NCI-H1092 treated with DMSO at 0.1 percent for 48 hours (cell line): ENCODE results near the gene MELTF.

Source experiments
- DNase-seq: peaks from one replicate; lab custom pipeline; 2025; lab: John Stamatoyannopoulos, UW

The MELTF gene

DNA sequence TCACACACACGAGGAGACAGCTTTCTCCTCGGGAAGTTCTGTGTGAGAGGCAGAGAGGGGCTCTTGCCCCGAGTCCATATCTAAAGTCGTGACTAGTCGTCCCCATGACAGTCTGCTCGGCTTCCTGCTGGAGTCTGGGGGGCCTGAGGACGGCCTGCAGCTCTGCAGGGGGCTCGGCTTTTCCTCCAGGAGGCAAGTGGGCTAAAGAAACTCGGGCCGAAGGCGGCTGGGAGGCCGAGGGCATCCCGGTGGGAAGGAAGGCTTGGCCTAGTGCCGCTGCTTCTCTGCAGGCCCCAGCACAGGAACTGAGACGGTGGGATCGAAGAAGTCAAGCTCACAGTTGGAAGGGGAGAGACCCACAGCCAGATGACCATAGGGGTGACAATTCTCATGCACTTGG lies 35.6 kb downstream of the MELTF start:
- no peak for DNase-seq

DNA sequence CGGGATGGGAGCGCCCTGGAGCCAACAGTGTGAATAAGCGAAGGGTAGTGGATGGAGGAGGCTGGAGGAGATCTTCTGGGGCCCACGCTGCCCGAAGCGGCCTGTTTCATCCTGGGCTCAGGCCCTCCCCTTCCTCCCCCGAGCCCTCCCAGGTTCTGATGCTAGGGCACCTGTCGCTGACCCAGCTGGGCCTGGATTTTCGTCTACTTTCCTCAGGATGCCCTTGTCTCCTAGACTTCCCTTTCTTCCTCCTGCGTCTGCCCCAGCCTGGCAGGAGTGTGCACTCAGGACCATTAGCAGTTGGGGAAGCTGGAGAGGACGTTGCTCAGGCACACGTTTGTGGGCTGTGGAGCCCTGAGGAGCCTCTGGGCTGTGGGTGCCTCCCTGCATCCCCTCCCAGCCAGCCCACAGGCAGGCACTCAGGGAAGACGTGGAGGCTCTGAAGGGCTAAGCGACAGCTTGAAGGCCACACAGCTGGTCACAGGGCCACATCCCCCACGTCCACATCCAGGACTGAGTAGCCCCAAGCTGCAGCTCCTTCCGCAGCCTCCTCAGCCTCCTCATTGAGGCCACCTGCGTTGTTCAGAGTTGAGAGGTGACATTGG lies 37.1 kb downstream of the MELTF start:
- no peak for DNase-seq

DNA sequence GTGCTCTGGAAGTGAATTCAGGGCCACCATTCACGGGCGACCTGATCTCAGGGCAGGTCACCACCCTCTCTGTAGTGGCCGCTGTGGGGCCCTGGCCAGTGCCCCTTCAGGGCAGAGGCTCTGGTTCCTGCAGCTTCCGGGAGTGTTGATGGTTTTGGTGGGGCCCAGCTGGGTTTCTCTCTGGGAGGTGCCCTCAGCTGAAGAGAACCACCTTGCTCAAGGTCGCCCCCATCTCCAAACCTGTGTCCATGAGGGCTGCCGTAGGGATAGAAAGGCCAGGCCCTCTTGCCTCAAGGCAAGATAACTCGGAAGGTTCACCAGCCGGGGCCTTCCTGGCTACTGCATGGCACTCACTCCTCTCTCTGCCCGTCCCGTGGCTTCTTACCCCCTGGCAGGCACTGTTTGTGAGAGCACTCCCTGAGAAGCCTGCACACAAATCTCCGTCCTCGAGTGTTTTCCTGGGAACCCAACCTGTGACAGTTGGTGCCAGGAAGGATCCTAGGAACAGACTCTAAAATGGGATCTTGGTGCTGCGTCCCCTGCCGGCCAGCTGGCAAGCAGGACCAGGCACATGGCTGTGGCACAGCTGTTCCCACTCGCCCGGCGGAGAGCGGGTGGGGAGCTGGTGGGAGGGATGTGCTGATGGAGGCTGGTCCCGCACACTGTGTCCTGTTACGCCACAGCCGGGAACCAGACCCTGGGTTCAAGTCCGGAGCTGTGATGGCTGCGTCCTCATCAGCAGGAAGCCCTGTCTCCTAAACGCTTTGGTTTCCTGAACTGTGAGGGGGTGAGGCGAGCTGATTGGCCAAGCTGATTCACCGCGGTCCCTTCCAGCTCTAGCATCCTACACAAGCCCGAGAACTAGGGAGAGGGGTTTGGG lies 37.8 kb downstream of the MELTF start:
- DNase-seq: no peak

DNA sequence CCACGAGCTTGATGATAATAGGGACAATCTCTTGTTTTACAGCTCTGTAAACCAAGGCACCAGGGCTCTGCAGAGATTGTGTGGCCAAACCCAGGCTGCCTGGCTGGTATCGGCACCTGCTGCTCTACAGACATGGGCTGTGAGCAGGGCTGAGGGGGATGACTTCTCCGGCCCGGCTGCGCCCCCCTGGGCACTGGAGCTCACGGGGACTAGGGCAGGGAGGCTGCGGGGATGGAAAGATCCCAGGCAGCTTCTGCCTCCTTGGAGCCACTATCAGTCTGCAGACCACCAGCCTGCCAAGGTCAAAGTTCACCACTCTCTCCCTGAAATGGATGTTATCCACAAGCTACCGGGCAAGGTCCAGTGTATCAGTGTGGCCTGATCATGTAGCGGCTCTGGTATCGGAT lies 39.0 kb downstream of the MELTF start:
- DNase-seq: peak; percentile 5

DNA sequence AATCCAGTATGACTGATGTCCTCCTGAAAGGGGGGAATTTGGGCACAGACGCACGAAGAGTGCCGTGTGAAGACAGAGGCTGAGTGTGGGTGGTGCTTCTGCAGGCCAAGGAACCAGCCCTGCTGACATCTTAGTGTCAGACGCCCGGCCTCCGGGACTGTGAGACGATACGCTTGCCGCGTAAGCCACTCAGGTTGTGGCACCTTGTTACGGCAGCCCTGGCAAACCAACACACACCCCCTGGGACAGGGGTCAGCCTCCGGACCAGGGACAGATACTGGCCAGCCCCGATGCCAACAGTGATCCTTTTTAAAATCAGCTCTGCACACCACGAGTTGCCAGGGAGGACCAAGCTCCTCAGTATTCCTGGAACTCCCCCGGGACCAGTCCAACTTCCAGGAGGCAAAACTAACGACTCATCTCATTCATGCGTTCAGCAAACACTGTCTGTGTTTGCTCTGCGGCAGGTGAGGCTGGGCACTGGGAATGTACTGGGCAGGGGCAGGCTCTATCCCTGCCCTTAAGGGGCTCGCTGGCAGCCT lies 39.8 kb downstream of the MELTF start:
- DNase-seq: peak; percentile 25

DNA sequence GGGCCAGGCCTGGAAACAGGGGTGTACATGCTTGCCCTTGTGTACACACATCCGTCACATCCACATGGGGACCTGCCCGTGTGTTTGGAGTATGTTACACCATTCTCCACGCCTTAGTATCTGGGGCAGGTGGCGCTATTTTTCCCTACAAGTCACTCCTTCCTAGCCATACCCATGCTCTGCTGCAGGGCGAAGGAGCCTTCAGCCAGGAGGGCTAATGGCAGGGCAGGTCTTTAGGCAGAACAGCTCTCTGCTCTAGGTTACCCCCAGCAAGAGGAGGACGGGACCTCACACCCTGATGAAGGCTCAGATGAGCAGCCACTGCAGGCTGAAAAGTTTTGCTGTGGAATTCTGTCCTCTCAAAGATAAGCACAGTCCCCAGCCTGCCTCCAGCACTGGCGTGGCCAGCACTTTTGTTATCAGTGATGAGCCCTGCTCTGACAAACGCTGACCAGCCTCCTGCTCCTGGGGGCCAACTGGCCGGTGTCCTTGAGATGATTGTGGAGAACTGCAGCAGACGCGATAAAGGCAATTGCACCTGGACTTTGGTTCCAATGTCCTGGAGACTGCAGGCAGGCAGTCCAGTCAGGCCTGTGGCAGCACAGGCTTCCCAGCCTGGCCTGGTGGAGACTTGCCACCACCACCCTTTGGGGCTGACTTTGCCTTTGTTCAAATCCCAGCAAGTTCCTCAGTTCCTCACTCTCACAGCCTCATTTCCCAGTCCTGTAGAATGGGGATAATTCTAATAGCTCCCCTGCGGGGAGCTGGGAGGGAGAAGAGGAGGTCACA lies 41.2 kb downstream of the MELTF start:
- no peak for DNase-seq

DNA sequence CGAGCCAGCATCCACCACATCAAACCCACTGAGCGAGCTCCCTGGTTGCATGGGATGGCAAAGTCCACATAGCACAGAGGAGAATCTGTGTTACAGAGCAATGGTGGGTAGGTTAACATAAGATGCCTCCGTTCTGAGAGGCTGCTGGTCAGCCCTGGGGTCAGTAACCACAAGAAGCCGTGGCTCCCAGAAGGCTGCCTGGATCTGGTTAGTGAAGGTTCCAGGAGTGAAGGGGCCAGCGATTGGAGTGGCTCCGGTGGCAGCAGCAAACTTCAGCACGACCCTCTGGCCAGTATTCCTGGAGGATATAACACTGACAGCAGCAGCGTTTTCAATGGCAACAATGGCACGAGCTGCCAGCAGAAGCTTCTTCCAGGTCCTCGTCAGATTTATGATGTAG lies 42.6 kb downstream of the MELTF start:
- no peak for DNase-seq

DNA sequence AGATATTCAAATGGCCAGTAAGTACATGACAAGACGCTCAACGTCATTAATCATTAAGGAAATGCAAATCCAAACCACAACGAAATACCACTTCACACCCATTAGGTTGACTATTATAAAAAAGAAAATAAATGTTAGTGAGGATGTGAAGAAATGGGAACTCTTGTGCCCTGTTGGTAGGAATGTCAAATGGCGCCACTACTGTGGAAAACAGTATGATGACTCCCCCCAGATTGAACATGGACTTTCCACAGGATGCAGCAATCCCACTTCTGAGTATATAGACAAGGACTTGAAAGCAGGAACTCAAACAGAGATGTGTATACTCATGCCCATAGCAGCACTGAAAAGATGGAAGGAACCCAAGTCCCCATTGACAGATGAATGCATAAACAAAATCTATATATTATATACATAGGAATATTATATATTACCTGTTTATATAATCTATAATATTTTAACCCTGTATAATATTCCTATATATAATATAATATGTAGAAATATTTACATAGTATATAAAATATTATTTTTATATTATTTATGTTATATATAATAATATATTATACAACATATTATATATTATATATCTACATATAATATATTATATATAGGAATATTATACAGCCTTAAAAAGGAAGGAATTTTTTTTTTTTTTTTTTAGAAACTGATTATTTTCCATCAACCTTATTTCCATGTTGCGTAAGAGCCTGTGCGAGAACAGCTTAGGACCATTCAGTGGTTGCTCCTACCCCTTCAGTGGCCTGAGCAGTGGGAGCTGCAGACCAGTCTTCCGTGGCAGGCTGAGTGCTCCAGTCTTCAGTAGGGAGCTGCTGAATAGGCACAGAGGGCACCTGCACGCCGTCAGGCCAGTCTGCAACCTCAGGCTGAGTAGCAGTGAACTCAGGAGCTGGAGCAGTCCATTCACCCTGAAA lies 43.4 kb downstream of the MELTF start:
- no peak for DNase-seq

DNA sequence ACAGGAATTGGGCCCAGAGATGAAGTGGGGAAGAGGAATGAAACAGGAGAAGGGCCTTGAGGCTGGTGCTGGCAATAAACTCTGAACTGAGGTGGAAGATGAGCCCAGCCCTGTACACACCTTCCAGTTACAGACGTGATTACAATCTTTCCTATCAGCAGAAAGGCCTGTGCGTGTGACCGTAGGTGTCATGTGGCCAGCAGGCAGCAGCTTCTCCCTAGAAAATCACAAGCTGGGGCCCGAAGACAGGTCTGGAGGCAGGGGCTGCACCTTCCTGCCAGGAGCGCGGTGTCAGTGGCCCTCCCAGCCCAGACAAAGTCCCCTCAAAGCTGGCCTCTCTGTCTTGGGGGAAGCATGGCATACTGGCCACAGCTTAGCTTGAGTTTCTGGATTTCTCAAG lies 44.3 kb downstream of the MELTF start:
- no peak for DNase-seq

DNA sequence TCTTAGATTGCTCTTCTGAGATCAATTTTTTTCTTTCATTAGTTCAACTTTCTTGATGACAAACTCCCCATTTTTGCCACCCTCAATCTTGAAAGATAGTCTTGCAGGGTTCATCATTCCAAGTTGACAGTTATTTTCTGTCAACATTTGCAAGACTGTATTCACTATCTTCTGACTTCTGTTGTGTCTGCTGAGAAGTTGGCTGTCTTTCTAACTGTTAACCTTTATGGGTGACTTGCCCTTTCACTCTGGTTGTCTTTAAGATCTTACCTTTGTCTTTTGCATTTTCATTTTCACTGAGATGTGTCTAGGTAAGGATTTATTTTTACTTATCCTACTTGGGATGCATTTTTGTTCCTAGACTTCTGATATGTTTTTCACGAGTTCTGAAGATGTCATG lies 46.4 kb downstream of the MELTF start:
- DNase-seq: no peak

DNA sequence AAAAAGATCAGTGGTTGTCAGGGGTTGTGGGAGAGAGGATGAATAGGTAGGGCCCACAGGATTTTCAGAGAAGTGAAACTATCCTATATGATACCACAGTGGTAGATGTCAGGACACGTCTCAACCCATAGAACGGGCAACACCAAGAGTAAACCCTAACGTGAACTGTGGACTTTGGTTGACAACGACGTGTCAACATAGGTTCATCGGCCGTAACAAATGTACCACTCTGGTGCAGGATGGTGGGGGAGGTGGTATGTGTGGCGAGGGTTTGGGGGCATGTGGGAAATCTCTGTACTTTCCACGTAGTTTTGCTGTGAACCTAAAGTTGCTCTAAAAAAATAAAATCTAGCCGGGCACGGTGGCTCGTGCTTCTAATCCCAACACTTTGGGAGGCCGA lies 48.0 kb downstream of the MELTF start:
- DNase-seq: no peak

DNA sequence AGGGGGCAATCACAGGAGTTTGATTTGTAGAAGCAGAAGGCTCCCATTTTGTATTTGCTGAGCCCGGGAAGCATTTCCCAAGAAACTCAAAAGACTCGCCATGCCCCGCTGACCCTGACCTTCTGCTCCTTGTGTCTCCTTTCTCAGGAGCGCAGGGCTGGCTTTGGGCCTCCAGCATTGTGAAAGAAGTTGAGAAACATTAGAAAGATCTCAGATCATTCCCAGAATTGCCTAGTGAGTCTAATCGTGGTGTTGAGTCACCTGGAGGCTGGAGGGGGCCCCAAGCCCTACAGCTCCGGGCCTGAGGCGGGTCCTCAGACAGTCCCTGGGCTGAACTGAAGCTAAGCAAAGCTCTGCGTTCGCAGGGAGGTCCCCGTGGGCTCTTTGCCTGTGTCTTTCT lies 50.1 kb downstream of the MELTF start:
- DNase-seq: no peak

DNA sequence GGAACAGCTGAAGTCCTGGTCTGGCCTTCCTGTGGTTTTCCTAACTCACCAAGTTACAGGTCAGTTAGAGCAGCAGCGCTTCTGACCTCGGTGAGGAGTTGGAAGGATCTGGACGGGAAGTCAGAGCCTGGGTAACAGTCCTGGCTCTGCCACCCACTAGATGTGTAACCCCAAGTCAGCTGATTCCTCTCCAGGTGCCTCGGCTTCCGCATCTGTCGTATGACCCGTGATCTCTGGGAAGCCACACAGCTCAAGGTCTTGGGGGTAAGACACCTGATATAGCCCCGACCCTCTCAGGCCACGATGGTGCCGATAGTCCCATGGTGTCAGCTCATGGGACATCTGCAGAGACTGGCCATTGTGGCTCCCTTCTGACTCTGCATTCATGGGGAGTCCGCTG lies 52.7 kb downstream of the MELTF start:
- DNase-seq: no peak

DNA sequence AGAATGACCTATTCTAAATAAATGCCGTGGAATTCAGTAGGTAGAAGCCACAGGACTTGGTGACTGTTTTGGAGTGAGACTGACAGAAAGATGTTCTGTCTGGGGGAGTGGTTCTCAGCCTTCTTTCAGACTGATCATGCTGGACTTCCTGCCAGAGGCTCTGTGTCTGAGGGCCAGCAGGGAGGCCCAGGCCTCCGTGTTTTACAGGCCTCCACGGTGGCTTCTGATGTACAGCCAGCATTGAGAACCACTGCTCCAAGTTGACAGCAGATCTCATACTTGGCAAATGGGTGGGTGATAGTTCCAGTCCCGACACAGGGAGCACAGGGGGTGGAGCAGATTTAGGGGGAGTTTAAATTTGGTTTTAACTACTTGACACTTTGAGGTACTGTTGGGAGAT lies 54.3 kb downstream of the MELTF start:
- no peak for DNase-seq

DNA sequence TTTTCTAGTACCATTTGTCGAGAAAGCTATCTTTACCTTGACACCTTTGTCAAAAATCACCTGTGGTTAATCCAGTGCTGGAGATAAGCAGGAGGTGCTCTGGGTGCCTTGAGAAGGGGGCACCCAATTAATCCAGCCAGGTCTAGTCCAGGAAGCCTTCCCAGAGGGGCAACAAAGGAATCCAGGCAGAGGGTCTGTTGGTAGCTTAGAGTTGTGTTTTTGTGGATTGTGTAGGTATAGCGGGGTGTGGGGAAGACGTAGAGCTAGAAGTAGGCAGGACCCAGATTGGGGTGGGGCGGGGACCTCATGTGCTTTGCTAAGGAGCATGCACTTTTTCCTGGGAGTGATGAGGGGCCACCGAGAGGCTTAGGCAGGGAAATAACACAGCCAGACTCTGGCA lies 55.0 kb downstream of the MELTF start:
- DNase-seq: no peak

DNA sequence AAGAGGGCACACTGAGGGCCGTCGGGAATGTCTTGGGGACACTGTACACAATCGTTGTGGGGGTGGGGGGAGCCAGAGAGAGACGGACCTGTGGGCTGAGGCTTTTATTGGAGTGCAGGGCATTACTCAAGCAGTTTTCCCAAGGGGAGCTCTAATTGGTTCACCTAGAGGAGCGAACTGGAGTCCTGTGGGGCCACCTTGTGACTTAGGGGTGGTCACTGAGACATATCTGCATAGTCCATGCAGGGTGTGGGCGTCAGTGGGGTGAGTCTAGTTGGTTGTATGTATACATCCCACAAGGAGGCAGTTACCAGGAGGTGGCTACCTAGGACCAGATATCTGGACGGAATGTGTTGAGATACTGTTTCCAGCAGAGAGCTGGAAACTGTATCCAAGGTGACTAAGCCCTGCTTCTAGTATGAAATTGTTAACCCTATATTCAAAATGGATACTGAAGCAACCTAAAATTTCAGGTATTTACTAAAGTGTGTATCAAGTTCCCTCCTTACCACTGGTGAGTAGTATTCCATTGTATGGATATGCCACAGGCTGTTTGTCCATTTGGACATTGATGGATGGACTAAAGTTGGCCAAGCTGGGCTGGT lies 58.4 kb downstream of the MELTF start:
- DNase-seq: no peak

DNA sequence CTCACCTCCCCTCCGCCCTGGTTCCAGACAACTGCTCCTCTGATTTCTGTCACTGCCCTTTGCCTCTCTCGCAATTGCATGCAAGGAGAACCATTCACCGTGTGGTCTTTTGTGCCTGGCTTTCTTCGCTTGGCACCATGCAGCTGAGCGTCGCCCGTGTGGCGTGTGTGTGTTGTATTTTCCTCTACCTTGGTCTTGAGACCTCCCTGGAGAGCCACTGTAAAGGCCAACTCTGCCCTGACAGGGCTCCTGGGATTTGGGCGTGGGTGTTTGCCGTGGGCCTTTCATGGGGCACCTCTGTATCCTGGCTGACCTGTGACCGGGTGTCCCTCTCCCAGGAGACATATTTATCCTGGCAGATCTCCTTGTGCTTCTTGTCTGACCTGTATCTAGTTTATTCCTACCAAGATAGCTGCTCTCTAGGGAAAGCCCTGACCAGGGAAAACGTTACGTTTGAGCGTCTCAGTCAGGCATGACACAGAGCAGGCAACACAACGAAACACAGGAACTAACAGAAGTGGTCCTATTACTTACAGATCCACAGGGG lies 59.0 kb downstream of the MELTF start:
- DNase-seq: no peak

DNA sequence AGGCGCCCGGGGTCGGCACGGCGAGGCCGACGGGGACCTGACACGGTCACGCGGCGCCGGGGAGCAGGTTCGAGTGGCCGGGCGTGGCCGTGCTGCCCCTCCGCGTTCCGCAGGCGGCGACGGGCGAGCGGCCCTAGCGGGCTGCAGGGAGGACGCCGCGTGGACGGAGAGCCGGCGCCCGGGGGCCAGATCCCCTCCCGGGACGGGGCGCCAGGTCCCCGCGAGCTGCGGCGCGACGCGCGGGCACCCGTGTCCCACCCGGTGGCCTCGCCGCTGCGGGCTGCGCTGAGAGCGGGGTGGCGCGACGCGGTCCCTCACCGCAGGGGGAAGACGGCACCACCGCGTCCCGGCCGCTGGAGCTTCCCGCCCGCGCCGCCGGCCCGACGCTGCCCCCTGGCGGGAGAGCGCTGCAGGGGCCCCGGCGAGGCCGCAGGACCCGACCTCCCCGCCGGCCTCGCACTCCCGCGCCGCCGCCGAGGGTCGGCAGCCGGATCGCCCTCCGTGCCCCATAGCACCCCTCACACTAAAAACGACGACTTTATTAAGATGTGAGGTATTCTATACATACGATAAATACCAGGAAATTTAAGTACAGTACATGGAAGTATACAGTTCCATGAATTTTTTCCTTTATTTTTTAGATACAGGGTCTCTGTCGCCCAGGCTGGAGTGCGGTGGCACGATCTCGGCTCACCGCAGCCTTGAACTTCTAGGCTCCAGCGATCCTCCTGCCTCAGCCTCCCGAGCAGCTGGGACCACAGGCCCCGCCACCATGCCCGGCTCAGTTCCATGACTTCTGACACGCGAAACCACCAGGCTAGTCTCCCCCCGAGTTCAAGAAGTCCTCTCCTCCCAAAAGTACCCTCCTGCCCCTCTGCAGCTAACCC lies 59.7 kb downstream of the MELTF start:
- DNase-seq: peak; percentile 23

DNA sequence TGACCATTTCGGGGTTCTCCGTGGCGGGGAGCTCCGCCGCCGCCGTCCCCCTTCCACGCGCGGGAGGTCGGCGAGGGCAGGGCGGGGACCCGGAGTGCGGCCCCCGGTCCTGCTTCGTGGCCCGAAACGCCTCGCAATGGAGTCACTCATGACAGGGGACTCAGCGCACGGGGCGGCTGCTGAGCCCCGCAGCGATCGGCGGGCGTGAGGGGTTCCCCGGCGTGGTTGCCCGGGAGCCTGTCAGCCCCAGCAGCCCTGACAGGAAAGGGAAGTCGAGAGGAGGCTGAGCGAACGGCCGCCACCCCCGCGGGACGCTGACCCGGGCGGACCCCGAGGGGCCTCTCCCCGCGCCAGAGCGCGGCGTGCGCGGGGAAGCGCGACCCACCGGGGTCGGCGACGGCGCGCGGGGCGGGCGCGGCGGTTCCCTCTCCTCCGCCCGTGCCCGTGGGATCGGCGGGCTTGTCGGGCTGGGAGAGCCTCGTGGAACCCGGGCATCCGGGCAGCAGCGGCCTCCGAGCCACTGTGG lies 60.4 kb downstream of the MELTF start:
- DNase-seq: no peak
